Testis (tissue), 2 donors: ENCODE results near the gene TAS2R39.

ENCODE experiments used
- POLR2A ChIP-seq: fragments of 450-650 bp; IDR thresholded peaks from one replicate; pipeline ENCODE4 v1.6.1; 2017; ENCODE audit warnings: antibody characterized with exemption, mild to moderate bottlenecking, moderate library complexity
- TF ChIP-seq, protein P1 (sequence below), 3 experiments: fragments of 450-650 bp in 2 of 3; fragments of 200-600 bp in 1 of 3; sonication (generic) in 1 of 3; IDR thresholded peaks; one replicate each; pipeline ENCODE4 v1.5.1; 2016 to 2019; ENCODE audit warnings: antibody characterized with exemption in 3 of 3, mild to moderate bottlenecking in 2 of 3, moderate library complexity in 1 of 3

DNA sequence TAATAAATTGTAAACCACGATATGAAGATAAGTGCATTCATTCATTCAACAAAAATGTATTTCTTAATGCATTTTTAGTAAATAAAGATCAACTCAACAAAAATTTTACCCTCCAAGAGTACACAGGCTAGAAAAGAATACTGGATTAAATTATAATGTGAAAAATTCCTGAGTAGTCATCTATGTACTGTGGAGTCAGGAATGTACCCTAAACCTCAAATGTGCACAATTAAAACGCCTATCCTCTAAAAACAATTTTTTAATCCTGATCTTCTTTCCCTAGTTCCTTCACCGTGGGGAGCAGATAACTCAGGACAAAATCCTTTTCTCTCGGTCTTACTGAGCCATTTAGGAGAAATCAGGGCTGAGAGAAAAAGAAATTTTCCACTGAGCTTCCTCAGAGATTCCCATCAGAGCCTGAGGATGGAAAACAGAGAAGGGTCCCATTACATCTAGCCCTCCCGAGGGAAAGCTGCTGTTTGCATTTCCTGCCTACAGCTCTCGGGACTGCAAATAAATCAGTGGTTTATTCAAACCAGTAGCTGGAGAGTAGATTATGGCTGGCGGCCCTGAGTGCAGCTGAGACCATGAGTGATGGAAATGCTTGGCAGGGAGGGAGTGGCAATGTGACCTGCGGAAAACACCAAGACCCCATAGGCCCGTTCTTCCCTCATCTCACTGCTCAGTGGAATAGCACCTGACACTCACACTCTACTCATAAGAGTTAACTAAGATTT lies 46.0 kb downstream of the TAS2R39 start:
- TF ChIP-seq, protein P1, sequence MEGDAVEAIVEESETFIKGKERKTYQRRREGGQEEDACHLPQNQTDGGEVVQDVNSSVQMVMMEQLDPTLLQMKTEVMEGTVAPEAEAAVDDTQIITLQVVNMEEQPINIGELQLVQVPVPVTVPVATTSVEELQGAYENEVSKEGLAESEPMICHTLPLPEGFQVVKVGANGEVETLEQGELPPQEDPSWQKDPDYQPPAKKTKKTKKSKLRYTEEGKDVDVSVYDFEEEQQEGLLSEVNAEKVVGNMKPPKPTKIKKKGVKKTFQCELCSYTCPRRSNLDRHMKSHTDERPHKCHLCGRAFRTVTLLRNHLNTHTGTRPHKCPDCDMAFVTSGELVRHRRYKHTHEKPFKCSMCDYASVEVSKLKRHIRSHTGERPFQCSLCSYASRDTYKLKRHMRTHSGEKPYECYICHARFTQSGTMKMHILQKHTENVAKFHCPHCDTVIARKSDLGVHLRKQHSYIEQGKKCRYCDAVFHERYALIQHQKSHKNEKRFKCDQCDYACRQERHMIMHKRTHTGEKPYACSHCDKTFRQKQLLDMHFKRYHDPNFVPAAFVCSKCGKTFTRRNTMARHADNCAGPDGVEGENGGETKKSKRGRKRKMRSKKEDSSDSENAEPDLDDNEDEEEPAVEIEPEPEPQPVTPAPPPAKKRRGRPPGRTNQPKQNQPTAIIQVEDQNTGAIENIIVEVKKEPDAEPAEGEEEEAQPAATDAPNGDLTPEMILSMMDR (IDR thresholded peaks at IDR 0.05) = no peak
- TF ChIP-seq POLR2A = no peak
